Liver (tissue), 9 donors: Measurements from ENCODE around the gene PARD3. TPM values are rescaled to one million over a fixed set of nuclear protein-coding genes. Genes with fewer than 3 reads are reported as not detected.

Experiments
- DNase-seq: peaks from one replicate; pipeline ENCODE4 v3.0.0-alpha.2; 2017; ENCODE audit warnings: low spot score
- H3K27ac ChIP-seq, 2 donors: one replicate each; pipeline ENCODE4 v1.7.0; 2013; ENCODE audit warnings: inconsistent platforms in 2 of 2, low read length in 2 of 2, control low read depth in 1 of 2, low read depth in 1 of 2, mild to moderate bottlenecking in 1 of 2
- H3K27me3 ChIP-seq, 4 donors: one replicate each; pipeline versions ENCODE4 v1.6.1 to v1.7.0; 2013; ENCODE audit warnings: low read length in 3 of 4, inconsistent platforms in 1 of 4, mild to moderate bottlenecking in 1 of 4, moderate library complexity in 1 of 4; ENCODE audit not compliant: control insufficient read depth in 4 of 4, insufficient read depth in 4 of 4
- H3K36me3 ChIP-seq, 4 donors: one replicate each; pipeline versions ENCODE4 v1.6.1 to v1.7.0; 2013; ENCODE audit warnings: low read length in 3 of 4, mild to moderate bottlenecking in 3 of 4, low read depth in 1 of 4, moderate library complexity in 1 of 4; ENCODE audit not compliant: control insufficient read depth in 4 of 4, insufficient read depth in 3 of 4
- H3K4me1 ChIP-seq, 4 donors: one replicate each; pipeline versions ENCODE4 v1.6.1 to v1.7.0; 2013; ENCODE audit warnings: low read length in 3 of 4, mild to moderate bottlenecking in 3 of 4, moderate library complexity in 1 of 4; ENCODE audit not compliant: control insufficient read depth in 4 of 4, insufficient read depth in 4 of 4
- H3K4me3 ChIP-seq, 3 donors: one replicate each; pipeline versions ENCODE4 v1.6.1 to v1.7.0; 2013; ENCODE audit warnings: low read length in 3 of 3, control low read depth in 1 of 3, low read depth in 1 of 3, mild to moderate bottlenecking in 1 of 3
- H3K9ac ChIP-seq, 2 donors: one replicate each; pipeline ENCODE4 v1.7.0; 2013; ENCODE audit warnings: low read length in 2 of 2, mild to moderate bottlenecking in 2 of 2, moderate library complexity in 2 of 2, control low read depth in 1 of 2, low read depth in 1 of 2
- H3K9me3 ChIP-seq, 4 donors: one replicate each; pipeline versions ENCODE4 v1.6.1 to v1.7.0; 2013; ENCODE audit warnings: low read length in 3 of 4; ENCODE audit not compliant: control insufficient read depth in 4 of 4
- CTCF ChIP-seq: fragments of 150-350 bp; IDR thresholded peaks from 2 replicates; pipeline ENCODE4 v1.5.1; 2017; ENCODE audit warnings: improper control_type of control experiment, low read depth, low read length; ENCODE audit not compliant: missing input control
- EGR1 ChIP-seq, 2 donors: IDR thresholded peaks; 2 replicates each; pipeline ENCODE4 v1.6.1; 2016 to 2018; ENCODE audit warnings: antibody characterized with exemption in 2 of 2, low read depth in 2 of 2
- HNF4G ChIP-seq: IDR thresholded peaks from 2 replicates; pipeline ENCODE4 v1.6.1; 2016; ENCODE audit warnings: antibody characterized with exemption
- JUND ChIP-seq, 2 donors: IDR thresholded peaks; 2 replicates each; pipeline ENCODE4 v1.6.1; 2016; ENCODE audit warnings: antibody characterized with exemption in 2 of 2
- NR2F2 ChIP-seq: IDR thresholded peaks from 2 replicates; pipeline ENCODE4 v1.6.1; 2016; ENCODE audit warnings: antibody characterized with exemption
- REST ChIP-seq: IDR thresholded peaks from 2 replicates; pipeline ENCODE4 v1.6.1; 2016; ENCODE audit warnings: antibody characterized with exemption, mild to moderate bottlenecking
- RXRA ChIP-seq, 2 donors: IDR thresholded peaks; 2 replicates each; pipeline ENCODE4 v1.6.1; 2017 to 2018; ENCODE audit warnings: antibody characterized with exemption in 2 of 2, mild to moderate bottlenecking in 1 of 2
- TAF1 ChIP-seq: conservative IDR thresholded peaks from 2 replicates; pipeline ENCODE4 v1.6.1; 2016; ENCODE audit warnings: antibody characterized with exemption, mild to moderate bottlenecking
- YY1 ChIP-seq: IDR thresholded peaks from 2 replicates; pipeline ENCODE4 v1.6.1; 2016; ENCODE audit warnings: antibody characterized with exemption, mild to moderate bottlenecking
- ZBTB33 ChIP-seq: IDR thresholded peaks from 2 replicates; pipeline ENCODE4 v1.6.1; 2016; ENCODE audit warnings: antibody characterized with exemption
- WGBS: extraction: QIAGEN DNeasy Blood & Tissue Kit; methylation state at CpG from one replicate; pipeline ENCODE4 v1.1.7; 2013; 5-methylcytosine and 5-hydroxymethylcytosine counted together
- polyA plus RNA-seq, 2 donors: library from polyadenylated mRNA; stranded (reverse) in 1 of 2; unstranded in 1 of 2; fragments of 200-250 nt in 1 of 2; fragments of >200 nt in 1 of 2; fragmentation: Nextera tagmentation in 1 of 2; extraction: Ambion mirVana in 1 of 2; gene quantifications; one replicate each; pipeline versions ENCODE4 v1.2.1 to v1.2.3, GENCODE V29; 2013 to 2015
- total RNA-seq, 2 donors: library from RNA; depleted of rRNA; stranded (reverse); fragments of >200 nt; gene quantifications; one replicate each; pipeline ENCODE4 v1.2.3, GENCODE V29; 2014
- donor health status: healthy.
- donor health status: healthy.
- donor health status: healthy.
- donor health status: healthy.
- donor health status: healthy.

The PARD3 gene
- total and polyA plus RNA-seq, 4 donors = 12.3 to 43.8 (median 13.5) TPM

GRCh38 chr10:34172936-34173533 lies 642.1 kb downstream of the PARD3 start:
- TF ChIP-seq EGR1 (IDR thresholded peaks at IDR 0.05; ENCODE audit: low read depth in 2 of 2) (no peak), JUND (IDR thresholded peaks at IDR 0.05) (no peak)
- no peaks in the 10 kb centered on the region for H3K4me1 ChIP-seq
- no peaks in the 10 kb centered on the region for H3K27me3 ChIP-seq
- 79% methylated on average over 8 of the region's 8 CpGs for WGBS
- H3K27ac ChIP-seq = no peak overlapping the region
- no peak for DNase-seq
- H3K9ac ChIP-seq = no peak overlapping the region
- H3K36me3 ChIP-seq = no peaks in the 10 kb centered on the region
- H3K9me3 ChIP-seq = no peaks in the 10 kb centered on the region
- no peak overlapping the region for H3K4me3 ChIP-seq

- H3K36me3 ChIP-seq = no peaks in the 10 kb centered on the region
- H3K27me3 ChIP-seq = no peaks in the 10 kb centered on the region
- 62% methylated on average over 4 of the region's 4 CpGs for WGBS
- H3K27ac ChIP-seq = no peak overlapping the region
- no peak for TF ChIP-seq REST
- no peak for TF ChIP-seq TAF1
- no peak for TF ChIP-seq CTCF
- no peak for TF ChIP-seq YY1
- TF ChIP-seq ZBTB33 = no peak
- TF ChIP-seq RXRA (IDR thresholded peaks at IDR 0.05) = no peak
- no peaks in the 10 kb centered on the region for H3K9me3 ChIP-seq
- H3K4me1 ChIP-seq = no peaks in the 10 kb centered on the region
- no peak for DNase-seq
- H3K4me3 ChIP-seq = no peak overlapping the region
- H3K9ac ChIP-seq = no peak overlapping the region
These were observed 643.1 kb downstream of the PARD3 start for GRCh38 chr10:34171957-34172527.

- 95% methylated on average over 3 of the region's 3 CpGs for WGBS
- no peak overlapping the region for H3K4me3 ChIP-seq
- DNase-seq = no peak
- H3K4me1 ChIP-seq = peaks cover 0 to under 1% (median 0%) of the 10 kb centered on the region in 4 donors
- H3K36me3 ChIP-seq = no peaks in the 10 kb centered on the region
- TF ChIP-seq HNF4G = no peak
- no peak for TF ChIP-seq NR2F2
- no peak for TF ChIP-seq ZBTB33
- no peak for TF ChIP-seq YY1
- no peaks in the 10 kb centered on the region for H3K9me3 ChIP-seq
- H3K9ac ChIP-seq = no peak overlapping the region
- no peaks in the 10 kb centered on the region for H3K27me3 ChIP-seq
- no peak overlapping the region for H3K27ac ChIP-seq
These were observed 645.4 kb downstream of the PARD3 start for GRCh38 chr10:34169677-34170076.
